Activated T-helper 17 cell treated with anti-CD3 and anti-CD28 coated beads, Interleukin-2, amount 50 U/mL, for 72 hours (primary cell): Measurements from ENCODE around the gene HSPG2. TPM values are rescaled to one million over a fixed set of nuclear protein-coding genes. Genes with fewer than 3 reads are reported as not detected.

ENCODE experiments used
- total RNA-seq, 2 donors: library from RNA; stranded (reverse); gene quantifications; one replicate each; pipeline ENCODE4 v1.2.3, GENCODE V29; 2022

HSPG2 gene
- total RNA-seq, 2 donors from 2014 or later = 1.8 to 33.3 TPM

Other genes with a start within 250 kb of the HSPG2 start
- gene USP48, start 154.2 kb downstream of the HSPG2 start, total RNA-seq = 100 to 1,000 TPM; 107 to 209 TPM
- not detected for gene LDLRAD2, start 125.0 kb downstream of the HSPG2 start, total RNA-seq
- gene CELA3B, start 39.7 kb upstream of the HSPG2 start, total RNA-seq = not detected
- not detected for gene CELA3A, start 64.3 kb upstream of the HSPG2 start, total RNA-seq
- gene CDC42, start 115.4 kb upstream of the HSPG2 start, total RNA-seq = 100 to 1,000 TPM; 243 to 264 TPM
- not detected for gene WNT4, start 205.8 kb upstream of the HSPG2 start, total RNA-seq